CD4-positive, alpha-beta T cell (primary cell): ENCODE results near the gene DOCK4. TPM values are rescaled to one million over a fixed set of nuclear protein-coding genes. Genes with fewer than 3 reads are reported as not detected.

Experiments
- ATAC-seq: fragments of 200-7000 bp; cut with Tn5 transposase; one replicate; pipeline ENCODE4 v1.10.0; 2022; ENCODE audit warnings: mild to moderate bottlenecking; ENCODE audit not compliant: poor library complexity
- CTCF ChIA-PET: fragments of 350-600 bp; sonication (Branson Sonifier 250); formaldehyde crosslinking; loops from one replicate; lab custom pipeline; 2021; ENCODE audit warnings: antibody characterized with exemption, inconsistent platforms; lab: Charles Lee
- POLR2A ChIA-PET: fragments of 350-600 bp; sonication (Branson Sonifier 250); formaldehyde crosslinking; loops from one replicate; lab custom pipeline; 2021; ENCODE audit warnings: antibody characterized with exemption, inconsistent platforms; lab: Charles Lee
- DNase-seq, 14 experiments: peaks; one replicate each; pipeline ENCODE4 v3.0.0-alpha.2; 2013 to 2020; ENCODE audit warnings: mixed read lengths in 2 of 14
- H3K27ac ChIP-seq, 2 donors: one replicate each; pipeline versions ENCODE4 v1.5.1 to v1.7.0; 2013; ENCODE audit warnings: low read length in 2 of 2, low read depth in 1 of 2, mild to moderate bottlenecking in 1 of 2
- H3K27me3 ChIP-seq, 2 experiments: 1 replicate in 1 of 2; 2 replicates in 1 of 2; pipeline versions ENCODE4 v1.6.1 to v1.7.0; 2013; ENCODE audit warnings: low read length in 2 of 2, control low read depth in 1 of 2, mild to moderate bottlenecking in 1 of 2, moderate library complexity in 1 of 2; ENCODE audit not compliant: insufficient read depth in 2 of 2, control insufficient read depth in 1 of 2
- H3K36me3 ChIP-seq: one replicate; pipeline ENCODE4 v1.6.1; 2013; ENCODE audit warnings: low read length, control low read depth; ENCODE audit not compliant: insufficient read depth
- H3K4me1 ChIP-seq: one replicate; pipeline ENCODE4 v1.6.1; 2013; ENCODE audit warnings: low read length, control low read depth; ENCODE audit not compliant: insufficient read depth
- H3K4me3 ChIP-seq: one replicate; pipeline ENCODE4 v1.5.1; 2013; ENCODE audit warnings: mild to moderate bottlenecking, low read length, moderate library complexity
- H3K9me3 ChIP-seq, 2 experiments: 1 replicate in 1 of 2; 2 replicates in 1 of 2; pipeline versions ENCODE4 v1.6.1 to v1.7.0; 2013; ENCODE audit warnings: low read length in 2 of 2, mild to moderate bottlenecking in 2 of 2, control low read depth in 1 of 2, moderate library complexity in 1 of 2; ENCODE audit not compliant: control insufficient read depth in 1 of 2, insufficient read depth in 1 of 2
- H3K27ac Mint-ChIP-seq: one replicate; pipeline ENCODE4 v1.8.0; 2020; ENCODE audit warnings: mixed read lengths
- H3K27me3 Mint-ChIP-seq: one replicate; pipeline ENCODE4 v1.8.0; 2021; ENCODE audit warnings: mixed read lengths
- H3K36me3 Mint-ChIP-seq: one replicate; pipeline ENCODE4 v1.8.0; 2021; ENCODE audit warnings: low read depth, mixed read lengths
- H3K4me1 Mint-ChIP-seq: one replicate; pipeline ENCODE4 v1.8.0; 2021; ENCODE audit warnings: low read depth, mixed read lengths
- H3K4me3 Mint-ChIP-seq: one replicate; pipeline ENCODE4 v1.8.0; 2020; ENCODE audit warnings: mild to moderate bottlenecking, mixed read lengths
- H3K9me3 Mint-ChIP-seq: one replicate; pipeline ENCODE4 v1.8.0; 2020; ENCODE audit warnings: mixed read lengths
- intact Hi-C, 2 experiments: fragments of 100-400 bp; cut with DNase I in 1 of 2; cut with micrococcal nuclease in 1 of 2; formaldehyde crosslinking; loops; one replicate each; pipeline versions ENCODE4 v1.15.1 to v1.9.0; 2023 to 2025; cut with DNase I, micrococcal nuclease
- total RNA-seq, 174 experiments: library from RNA in 2 of 174; stranded (reverse) in 2 of 174; gene quantifications; one replicate each; pipeline ENCODE4 v1.2.3 and lab custom pipeline; 2021 to 2026
- TF ChIP-seq, protein P1 (sequence below): fragments of 200-600 bp; IDR thresholded peaks from one replicate; pipeline ENCODE4 v1.8.0; 2022; ENCODE audit warnings: antibody characterized with exemption, mild to moderate bottlenecking

DOCK4 gene
- total RNA-seq, 2 experiments from 2014 or later, result 0.31 to 0.38 TPM

DNA sequence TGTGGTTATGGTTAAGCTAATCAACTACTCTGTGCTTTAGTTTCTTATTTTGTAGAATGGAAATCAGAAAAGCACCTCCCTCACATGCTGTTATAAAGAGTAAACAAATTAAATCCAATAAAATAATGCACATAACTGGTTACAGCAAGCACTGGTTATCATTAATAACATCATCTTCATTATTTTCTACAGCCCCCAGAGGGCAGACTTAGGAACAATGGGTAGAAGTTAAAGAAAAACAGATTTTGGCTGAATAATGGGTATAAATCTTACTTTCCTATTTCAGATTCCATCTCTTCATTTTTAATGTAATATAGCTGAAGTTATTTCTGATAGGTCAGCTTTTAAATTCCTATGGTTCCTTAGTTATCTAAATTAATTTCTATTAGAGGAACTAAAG is 126.5 kb downstream of the DOCK4 start:
- H3K4me3 ChIP-seq, result no peak overlapping the region
- H3K9me3 ChIP-seq, result no peaks in the 10 kb centered on the region
- ChIA-PET CTCF (no interaction called here), POLR2A (interaction anchor here (0.8 kb wide), 1 partner anchor 220 kb away, joined by 3 read pairs; no protein-coding TSS in a partner anchor)
- no peaks in the 10 kb centered on the region for H3K36me3 Mint-ChIP-seq
- TF ChIP-seq, protein P1, sequence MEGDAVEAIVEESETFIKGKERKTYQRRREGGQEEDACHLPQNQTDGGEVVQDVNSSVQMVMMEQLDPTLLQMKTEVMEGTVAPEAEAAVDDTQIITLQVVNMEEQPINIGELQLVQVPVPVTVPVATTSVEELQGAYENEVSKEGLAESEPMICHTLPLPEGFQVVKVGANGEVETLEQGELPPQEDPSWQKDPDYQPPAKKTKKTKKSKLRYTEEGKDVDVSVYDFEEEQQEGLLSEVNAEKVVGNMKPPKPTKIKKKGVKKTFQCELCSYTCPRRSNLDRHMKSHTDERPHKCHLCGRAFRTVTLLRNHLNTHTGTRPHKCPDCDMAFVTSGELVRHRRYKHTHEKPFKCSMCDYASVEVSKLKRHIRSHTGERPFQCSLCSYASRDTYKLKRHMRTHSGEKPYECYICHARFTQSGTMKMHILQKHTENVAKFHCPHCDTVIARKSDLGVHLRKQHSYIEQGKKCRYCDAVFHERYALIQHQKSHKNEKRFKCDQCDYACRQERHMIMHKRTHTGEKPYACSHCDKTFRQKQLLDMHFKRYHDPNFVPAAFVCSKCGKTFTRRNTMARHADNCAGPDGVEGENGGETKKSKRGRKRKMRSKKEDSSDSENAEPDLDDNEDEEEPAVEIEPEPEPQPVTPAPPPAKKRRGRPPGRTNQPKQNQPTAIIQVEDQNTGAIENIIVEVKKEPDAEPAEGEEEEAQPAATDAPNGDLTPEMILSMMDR, result no peak
- no peak overlapping the region for H3K27ac Mint-ChIP-seq
- peaks cover 34% of the 10 kb centered on the region for H3K27me3 Mint-ChIP-seq
- no peaks in the 10 kb centered on the region for H3K36me3 ChIP-seq
- H3K27ac ChIP-seq, result no peak overlapping the region
- intact Hi-C loops, result loop anchor here in 1 of 2 experiments (10.0 kb wide), 1 partner anchor 335 kb away; no protein-coding TSS in a partner anchor
- peaks cover 5% of the 10 kb centered on the region for H3K4me1 ChIP-seq
- no peak overlapping the region for H3K4me3 Mint-ChIP-seq
- H3K27me3 ChIP-seq, result peaks cover 0 to 3% of the 10 kb centered on the region in 2 experiments
- ATAC-seq (no peak), DNase-seq (no peak)
- no peaks in the 10 kb centered on the region for H3K9me3 Mint-ChIP-seq
- H3K4me1 Mint-ChIP-seq, result no peaks in the 10 kb centered on the region

DNA sequence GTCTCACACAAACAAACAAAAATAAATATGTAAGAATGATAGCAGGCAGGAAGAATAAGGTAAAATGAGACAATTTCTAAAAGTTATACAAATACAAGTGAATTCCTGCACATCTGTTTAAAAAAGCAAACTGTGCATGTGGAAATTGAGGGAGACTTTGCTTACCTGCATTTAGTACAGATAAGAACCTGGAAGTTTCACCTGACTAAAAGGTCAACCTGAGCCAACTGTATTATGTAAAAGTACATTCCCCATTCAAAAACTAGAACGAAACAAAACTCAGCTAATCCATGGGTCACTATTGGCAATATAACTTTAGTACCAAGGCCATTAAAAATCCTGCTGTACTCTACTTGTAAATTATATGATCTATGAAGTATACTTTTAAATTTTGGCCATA is 127.1 kb downstream of the DOCK4 start:
- Mint-ChIP-seq H3K4me3 (no peak overlapping the region), H3K36me3 (no peaks in the 10 kb centered on the region), H3K27me3 (peaks cover 34% of the 10 kb centered on the region), H3K4me1 (no peaks in the 10 kb centered on the region), H3K9me3 (no peaks in the 10 kb centered on the region), H3K27ac (no peak overlapping the region)
- ChIA-PET CTCF (no interaction called here), POLR2A (interaction anchor here (0.8 kb wide), 1 partner anchor 221 kb away, joined by 3 read pairs; no protein-coding TSS in a partner anchor)
- Histone ChIP-seq H3K36me3 (no peaks in the 10 kb centered on the region), H3K27me3 (peaks cover 0 to 3% of the 10 kb centered on the region in 2 experiments), H3K27ac (no peak overlapping the region), H3K4me3 (no peak overlapping the region), H3K4me1 (peaks cover 5% of the 10 kb centered on the region), H3K9me3 (no peaks in the 10 kb centered on the region)
- TF ChIP-seq, protein P1, result no peak
- ATAC-seq, result no peak
- DNase-seq, result no peak
- intact Hi-C loops, result loop anchor here in 1 of 2 experiments (10.0 kb wide), 1 partner anchor 336 kb away; no protein-coding TSS in a partner anchor

DNA sequence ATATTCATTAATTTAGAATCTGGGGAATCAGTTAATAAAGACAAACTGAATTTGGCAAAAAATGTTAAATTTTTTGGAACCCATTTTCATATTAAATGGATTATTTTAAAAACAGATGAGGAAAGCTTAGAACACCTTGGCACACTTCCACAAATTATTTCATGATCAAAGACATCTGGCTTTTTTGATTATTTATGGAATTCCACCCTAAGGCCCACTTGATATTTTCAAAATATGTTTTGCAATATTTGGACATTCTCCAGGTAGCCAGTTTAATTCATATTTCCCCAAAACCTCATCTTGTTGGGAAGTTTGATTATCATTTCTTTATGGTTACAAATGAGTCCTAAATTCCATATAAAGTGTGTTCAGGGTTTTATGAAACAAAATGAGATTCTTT is 129.9 kb downstream of the DOCK4 start:
- TF ChIP-seq, protein P1, result no peak
- ChIA-PET POLR2A (no interaction called here), CTCF (no interaction called here)
- H3K9me3 ChIP-seq, result no peaks in the 10 kb centered on the region
- no peaks in the 10 kb centered on the region for H3K9me3 Mint-ChIP-seq
- intact Hi-C loops, result loop anchor here in 1 of 2 experiments (10.0 kb wide), 1 partner anchor 338 kb away; no protein-coding TSS in a partner anchor
- no peak overlapping the region for H3K27ac Mint-ChIP-seq
- no peak for ATAC-seq
- DNase-seq, result no peak
- no peaks in the 10 kb centered on the region for H3K36me3 Mint-ChIP-seq
- no peaks in the 10 kb centered on the region for H3K4me1 Mint-ChIP-seq
- H3K27ac ChIP-seq, result no peak overlapping the region
- no peak overlapping the region for H3K4me3 Mint-ChIP-seq
- peaks cover 5% of the 10 kb centered on the region for H3K4me1 ChIP-seq
- no peaks in the 10 kb centered on the region for H3K36me3 ChIP-seq
- peaks cover 34% of the 10 kb centered on the region for H3K27me3 Mint-ChIP-seq
- H3K4me3 ChIP-seq, result no peak overlapping the region
- H3K27me3 ChIP-seq, result peaks cover 0 to 3% of the 10 kb centered on the region in 2 experiments
